HCT116 (cell line): ENCODE measurements around the gene FOXN1. TPM values are rescaled to one million over a fixed set of nuclear protein-coding genes. Genes with fewer than 3 reads are reported as not detected.

Experiments used
- ATAC-seq: fragments of 200-7000 bp; cut with Tn5 transposase; 2 replicates; pipeline ENCODE4 v1.9.1; 2020; ENCODE audit warnings: mild to moderate bottlenecking, moderate library complexity
- BruUV-seq: library from RNA; stranded (reverse); fragments of 400-500 nt; replicated peaks from 2 replicates; lab custom pipeline; 2021; lab: Mats Ljungman, UMichigan
- CTCF ChIA-PET: fragments of 300-600 bp; sonication (Branson Sonifier 250); formaldehyde crosslinking; loops from one replicate; lab custom pipeline; 2021; ENCODE audit warnings: antibody characterized with exemption; lab: Charles Lee
- POLR2A ChIA-PET: fragments of 300-600, 350-600 bp; sonication (Branson Sonifier 250); formaldehyde crosslinking; loops from one replicate; lab custom pipeline; 2021; ENCODE audit warnings: antibody characterized with exemption; lab: Charles Lee
- RAD21 ChIA-PET, 2 experiments: fragments of 300-600 bp; sonication (Branson Sonifier 250); formaldehyde crosslinking; loops; one replicate each; lab custom pipeline; 2023; ENCODE audit warnings: low total read pairs in 2 of 2; ENCODE audit not compliant: uncharacterized antibody in 2 of 2, unreplicated experiment in 2 of 2, low non-redundant PET in 1 of 2; lab: Charles Lee
- DNase-seq: peaks from one replicate; pipeline ENCODE4 v3.0.0-alpha.2; 2010; ENCODE audit warnings: low read depth, low spot score
- H2AFZ ChIP-seq: fragments of 200-600 bp; shearing (Covaris generic), sonication (generic); 2 replicates; pipeline ENCODE4 v1.6.1; 2017; ENCODE audit warnings: low read depth, mixed run types, mixed read lengths, antibody characterized with exemption, low read length; ENCODE audit not compliant: poor library complexity, severe bottlenecking
- H3K27ac ChIP-seq: 2 replicates; pipeline ENCODE4 v1.5.1; 2012; ENCODE audit warnings: low read depth, low read length
- H3K27me3 ChIP-seq: fragments of 200-600 bp; sonication (generic); 2 replicates; pipeline ENCODE4 v1.6.1; 2016; ENCODE audit warnings: mixed run types, low read length, mixed read lengths; ENCODE audit not compliant: insufficient read depth
- H3K36me3 ChIP-seq, 2 experiments: fragments of 200-500 bp in 1 of 2; fragments of 200-600 bp in 1 of 2; sonication (Bioruptor generic) in 1 of 2; sonication (generic) in 1 of 2; 2 replicates each; pipeline versions ENCODE4 v1.5.1 to v1.6.1; 2014 to 2016; ENCODE audit warnings: low read length in 2 of 2, inconsistent platforms in 1 of 2, mixed read lengths in 1 of 2, mixed run types in 1 of 2; ENCODE audit not compliant: insufficient read depth in 2 of 2, control insufficient read depth in 1 of 2
- H3K4me1 ChIP-seq, 2 experiments: fragments of 200-600 bp in 1 of 2; sonication (generic) in 1 of 2; 2 replicates each; pipeline versions ENCODE4 v1.5.1 to v1.6.1; 2012 to 2017; ENCODE audit warnings: low read length in 2 of 2, inconsistent platforms in 1 of 2, mild to moderate bottlenecking in 1 of 2, mixed read lengths in 1 of 2, mixed run types in 1 of 2, moderate library complexity in 1 of 2; ENCODE audit not compliant: insufficient read depth in 2 of 2, control insufficient read depth in 1 of 2
- H3K4me2 ChIP-seq: fragments of 200-600 bp; sonication (generic); 2 replicates; pipeline ENCODE4 v1.6.1; 2017; ENCODE audit warnings: mixed run types, low read length, mixed read lengths
- H3K4me3 ChIP-seq, 2 experiments: fragments of 200-600 bp in 1 of 2; sonication (generic) in 1 of 2; replicated peaks in 1 of 2; 2 replicates each; pipeline ENCODE4 v1.5.1; 2011 to 2016; ENCODE audit warnings: low read length in 2 of 2, control low read depth in 1 of 2, low read depth in 1 of 2, mild to moderate bottlenecking in 1 of 2, mixed read lengths in 1 of 2, mixed run types in 1 of 2
- H3K79me2 ChIP-seq: fragments of 200-600 bp; sonication (generic); 2 replicates; pipeline ENCODE4 v1.6.1; 2017; ENCODE audit warnings: mild to moderate bottlenecking, mixed run types, low read length, moderate library complexity, mixed read lengths; ENCODE audit not compliant: insufficient read depth
- H3K9ac ChIP-seq: fragments of 200-600 bp; sonication (generic); 2 replicates; pipeline ENCODE4 v1.6.1; 2016; ENCODE audit warnings: low read length, mixed read lengths
- H3K9me2 ChIP-seq: fragments of 200-600 bp; sonication (generic), shearing (Covaris generic); 2 replicates; pipeline ENCODE4 v1.6.1; 2017; ENCODE audit warnings: mixed run types, mild to moderate bottlenecking, moderate library complexity; ENCODE audit not compliant: insufficient read depth
- H3K9me3 ChIP-seq, 2 experiments: fragments of 200-500 bp in 1 of 2; fragments of 200-600 bp in 1 of 2; sonication (Bioruptor generic) in 1 of 2; sonication (generic) in 1 of 2; 2 replicates each; pipeline ENCODE4 v1.6.1; 2014 to 2017; ENCODE audit warnings: low read length in 2 of 2, mixed read lengths in 2 of 2, inconsistent platforms in 1 of 2, low read depth in 1 of 2, mild to moderate bottlenecking in 1 of 2, mixed run types in 1 of 2, moderate library complexity in 1 of 2; ENCODE audit not compliant: control insufficient read depth in 1 of 2, insufficient read depth in 1 of 2
- H4K20me1 ChIP-seq: fragments of 200-600 bp; sonication (generic), shearing (Covaris generic); 2 replicates; pipeline ENCODE4 v1.6.1; 2017; ENCODE audit warnings: mixed run types, mild to moderate bottlenecking, moderate library complexity; ENCODE audit not compliant: insufficient read depth
- CEBPB ChIP-seq: IDR thresholded peaks from 2 replicates; pipeline ENCODE4 v1.6.1; 2012; ENCODE audit warnings: low read depth
- EGR1 ChIP-seq: IDR thresholded peaks from 2 replicates; pipeline ENCODE4 v1.6.1; 2012; ENCODE audit warnings: low read depth
- ELF1 ChIP-seq: IDR thresholded peaks from 2 replicates; pipeline ENCODE4 v1.6.1; 2012; ENCODE audit warnings: low read depth, borderline replicate concordance
- FOSL1 ChIP-seq: IDR thresholded peaks from 2 replicates; pipeline ENCODE4 v1.6.1; 2012; ENCODE audit warnings: low read depth
- POLR2A ChIP-seq: IDR thresholded peaks from 2 replicates; pipeline ENCODE4 v1.7.0; 2011; ENCODE audit warnings: borderline replicate concordance; ENCODE audit not compliant: insufficient read depth, insufficient read length; ENCODE audit errors: extremely low read depth
- RAD21 ChIP-seq: IDR thresholded peaks from 2 replicates; pipeline ENCODE4 v1.6.1; 2012; ENCODE audit warnings: low read depth, mild to moderate bottlenecking
- REST ChIP-seq: IDR thresholded peaks from 2 replicates; pipeline ENCODE4 v1.6.1; 2012; ENCODE audit warnings: low read depth
- SRF ChIP-seq: IDR thresholded peaks from 2 replicates; pipeline ENCODE4 v1.6.1; 2012; ENCODE audit warnings: low read depth
- YY1 ChIP-seq: IDR thresholded peaks from 2 replicates; pipeline ENCODE4 v1.6.1; 2011; ENCODE audit warnings: low read length, low read depth, moderate library complexity, mild to moderate bottlenecking; ENCODE audit not compliant: insufficient replicate concordance; ENCODE audit errors: extremely low read depth
- ZFX ChIP-seq: fragments of 450-650 bp; IDR thresholded peaks from 2 replicates; pipeline ENCODE4 v1.6.1; 2017
- intact Hi-C: fragments of 100-400 bp; cut with micrococcal nuclease; formaldehyde crosslinking; loops from 2 replicates; pipeline ENCODE4 v1.10.0; 2022
- total RNA-seq: library from RNA; stranded (reverse); gene quantifications from one replicate; pipeline ENCODE4 v1.2.1, GENCODE V29; 2021; ENCODE audit not compliant: unreplicated experiment
- TF ChIP-seq, protein P1 (sequence below): IDR thresholded peaks from 2 replicates; pipeline ENCODE4 v1.6.1; 2012

The FOXN1 gene
- total RNA-seq, 1 experiment from 2014 or later, result not detected

GRCh38 chr17:28541439-28541838 lies 35.3 kb downstream of the FOXN1 start:
- Histone ChIP-seq H3K9me2 (no peaks in the 10 kb centered on the region), H3K4me2 (no peak overlapping the region), H3K9ac (no peak overlapping the region), H3K4me3 (no peak overlapping the region), H3K4me1 (peaks cover 0 to 6% of the 10 kb centered on the region in 2 experiments; a peak in 1 of 4 replicates), H3K36me3 (no peaks in the 10 kb centered on the region), H3K9me3 (no peaks in the 10 kb centered on the region), H3K27me3 (no peaks in the 10 kb centered on the region), H3K79me2 (no peaks in the 10 kb centered on the region), H3K27ac (no peak overlapping the region), H4K20me1 (no peaks in the 10 kb centered on the region), H2AFZ (no peak overlapping the region)
- BruUV-seq, result no TSS peak
- DNase-seq (no peak), ATAC-seq (no peak)
- RAD21 ChIA-PET, result interaction anchor here in 1 of 2 experiments (0.8 kb wide), 1 partner anchor 48 kb away, joined by 3 read pairs; no protein-coding TSS in a partner anchor
- TF ChIP-seq EGR1, result no peak
- TF ChIP-seq SRF, result no peak
- TF ChIP-seq YY1, result no peak
- TF ChIP-seq CEBPB, result no peak
- TF ChIP-seq RAD21, result no peak
- no peak for TF ChIP-seq REST
- TF ChIP-seq ZFX, result no peak
- no peak for TF ChIP-seq POLR2A
- no peak for TF ChIP-seq FOSL1
- TF ChIP-seq, protein P1, sequence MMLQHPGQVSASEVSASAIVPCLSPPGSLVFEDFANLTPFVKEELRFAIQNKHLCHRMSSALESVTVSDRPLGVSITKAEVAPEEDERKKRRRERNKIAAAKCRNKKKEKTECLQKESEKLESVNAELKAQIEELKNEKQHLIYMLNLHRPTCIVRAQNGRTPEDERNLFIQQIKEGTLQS, result no peak
- TF ChIP-seq ELF1, result no peak
- POLR2A ChIA-PET, result no interaction called here
- CTCF ChIA-PET, result interaction anchor here (1.2 kb wide), 1 partner anchor 45 kb away, joined by 5 read pairs; no protein-coding TSS in a partner anchor
- intact Hi-C loops, result no loop called here
